Type B pancreatic cell (in vitro differentiated cells): ENCODE data around the gene PIP5K1B. TPM values are rescaled to one million over a fixed set of nuclear protein-coding genes. Genes with fewer than 3 reads are reported as not detected.

ENCODE experiments used
- DNase-seq: peaks from one replicate; pipeline ENCODE4 v3.0.0; 2021; ENCODE audit warnings: mixed read lengths; ENCODE audit not compliant: unreplicated experiment; ENCODE audit errors: extremely low spot score
- H3K27ac Mint-ChIP-seq: 2 replicates; pipeline ENCODE4 v1.8.0; 2021; ENCODE audit warnings: mild to moderate bottlenecking, mixed read lengths
- H3K27me3 Mint-ChIP-seq: 2 replicates; pipeline ENCODE4 v1.8.0; 2021; ENCODE audit warnings: mixed read lengths
- H3K36me3 Mint-ChIP-seq: 2 replicates; pipeline ENCODE4 v1.8.0; 2021; ENCODE audit warnings: mixed read lengths
- H3K4me1 Mint-ChIP-seq: one replicate; pipeline ENCODE4 v1.8.0; 2021; ENCODE audit warnings: mixed read lengths; ENCODE audit not compliant: unreplicated experiment
- H3K4me3 Mint-ChIP-seq: 2 replicates; pipeline ENCODE4 v1.8.0; 2021; ENCODE audit warnings: mild to moderate bottlenecking, mixed read lengths
- H3K9me3 Mint-ChIP-seq: 2 replicates; pipeline ENCODE4 v1.8.0; 2021; ENCODE audit warnings: mixed read lengths
- CTCF ChIP-seq: fragments of 200-600 bp; sonication (generic); conservative IDR thresholded peaks from 2 replicates; pipeline ENCODE4 v1.5.0; 2021; ENCODE audit warnings: antibody characterized with exemption, mild to moderate bottlenecking
- total RNA-seq: library from RNA; stranded (reverse); gene quantifications from 2 replicates; pipeline ENCODE4 v1.2.1, GENCODE V29; 2021; ENCODE audit warnings: low replicate concordance

PIP5K1B gene
- total RNA-seq, 1 donor from 2014 or later, result 9.8 TPM

DNA sequence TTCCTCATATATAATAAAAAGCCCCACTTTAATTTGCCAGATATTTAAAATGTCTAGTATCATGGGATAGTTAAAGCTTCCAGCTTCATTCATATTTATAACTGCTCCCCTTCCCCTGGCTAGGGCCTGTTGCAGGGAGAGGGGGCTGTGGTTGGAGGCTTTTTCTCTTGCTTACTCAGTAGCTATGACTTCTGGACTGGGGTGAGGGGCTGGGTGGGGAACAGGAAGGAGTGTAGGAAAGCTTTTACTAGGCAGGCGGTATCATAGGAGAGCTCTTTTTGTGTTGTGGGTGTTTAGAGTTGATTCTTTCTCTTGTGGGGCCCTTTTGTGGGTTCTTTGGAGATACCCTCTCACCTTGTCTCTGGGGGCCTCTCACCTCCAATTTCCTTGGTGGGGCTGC lies 39.4 kb downstream of the PIP5K1B start:
- H3K4me3 Mint-ChIP-seq, result no peak overlapping the region

GRCh38 chr9:68746525-68746924 lies 41.5 kb downstream of the PIP5K1B start:
- no peaks in the 10 kb centered on the region for H3K36me3 Mint-ChIP-seq
- no peak for TF ChIP-seq CTCF
- peak overlapping the region; percentile 70 for H3K4me3 Mint-ChIP-seq
- no peaks in the 10 kb centered on the region for H3K27me3 Mint-ChIP-seq
- peaks cover 27% of the 10 kb centered on the region for H3K4me1 Mint-ChIP-seq
- peak overlapping the region; percentile 94 for H3K27ac Mint-ChIP-seq
- no peak for DNase-seq
- no peaks in the 10 kb centered on the region for H3K9me3 Mint-ChIP-seq

More for the DNA sequence above, 39.4 kb downstream of the PIP5K1B start:
- Mint-ChIP-seq H3K9me3 (no peaks in the 10 kb centered on the region), H3K36me3 (no peaks in the 10 kb centered on the region), H3K4me1 (peaks cover 24% of the 10 kb centered on the region), H3K27ac (no peak overlapping the region), H3K27me3 (no peaks in the 10 kb centered on the region)
- TF ChIP-seq CTCF, result no peak
- DNase-seq, result no peak

- no peaks in the 10 kb centered on the region for H3K27me3 Mint-ChIP-seq
- peaks cover 29% of the 10 kb centered on the region for H3K4me1 Mint-ChIP-seq
- H3K9me3 Mint-ChIP-seq, result no peaks in the 10 kb centered on the region
- TF ChIP-seq CTCF, result no peak
- no peak for DNase-seq
- H3K36me3 Mint-ChIP-seq, result no peaks in the 10 kb centered on the region
- H3K4me3 Mint-ChIP-seq, result peak overlapping the region; percentile 70
- peak overlapping the region; percentile 94 for H3K27ac Mint-ChIP-seq
These were observed 42.0 kb downstream of the PIP5K1B start for GRCh38 chr9:68747043-68747533.

- no peak for DNase-seq
- H3K9me3 Mint-ChIP-seq, result no peaks in the 10 kb centered on the region
- no peaks in the 10 kb centered on the region for H3K36me3 Mint-ChIP-seq
- H3K27me3 Mint-ChIP-seq, result no peaks in the 10 kb centered on the region
- TF ChIP-seq CTCF, result no peak
- no peak overlapping the region for H3K4me3 Mint-ChIP-seq
- H3K4me1 Mint-ChIP-seq, result peaks cover 29% of the 10 kb centered on the region
- H3K27ac Mint-ChIP-seq, result peak overlapping the region; percentile 63
These were observed 44.1 kb downstream of the PIP5K1B start for GRCh38 chr9:68749135-68749534.

DNA sequence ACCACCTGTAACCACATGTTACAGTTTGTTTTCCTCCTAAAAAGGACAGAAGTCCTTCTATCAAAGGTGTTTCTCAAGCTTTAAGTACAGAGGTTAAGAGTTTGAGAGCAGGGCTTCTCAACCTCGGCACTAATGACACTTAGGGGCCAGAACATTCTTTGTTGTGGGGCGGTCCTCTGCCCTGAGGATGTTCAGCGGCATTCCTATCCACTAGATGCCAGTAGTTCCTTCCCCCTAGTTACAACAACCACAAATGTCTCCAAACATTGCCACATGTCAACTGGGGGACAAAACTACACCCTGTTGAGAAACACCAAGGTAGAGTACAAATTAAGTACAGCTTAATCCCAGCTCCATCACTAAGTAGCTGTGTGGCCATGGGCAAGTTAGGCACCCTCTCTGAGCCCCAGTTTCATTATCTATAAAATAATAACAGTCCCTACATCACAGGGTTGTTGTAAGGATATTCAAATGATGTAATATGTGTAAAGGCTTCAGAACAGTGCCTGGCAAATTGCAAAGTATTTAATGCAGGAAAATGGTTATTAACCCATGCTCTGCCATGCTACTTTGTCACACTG lies 44.6 kb downstream of the PIP5K1B start:
- no peaks in the 10 kb centered on the region for H3K36me3 Mint-ChIP-seq
- H3K27me3 Mint-ChIP-seq, result no peaks in the 10 kb centered on the region
- TF ChIP-seq CTCF, result no peak
- H3K9me3 Mint-ChIP-seq, result no peaks in the 10 kb centered on the region
- no peak overlapping the region for H3K4me3 Mint-ChIP-seq
- DNase-seq, result no peak
- H3K4me1 Mint-ChIP-seq, result peaks cover 29% of the 10 kb centered on the region
- peak overlapping the region; percentile 63 for H3K27ac Mint-ChIP-seq

DNA sequence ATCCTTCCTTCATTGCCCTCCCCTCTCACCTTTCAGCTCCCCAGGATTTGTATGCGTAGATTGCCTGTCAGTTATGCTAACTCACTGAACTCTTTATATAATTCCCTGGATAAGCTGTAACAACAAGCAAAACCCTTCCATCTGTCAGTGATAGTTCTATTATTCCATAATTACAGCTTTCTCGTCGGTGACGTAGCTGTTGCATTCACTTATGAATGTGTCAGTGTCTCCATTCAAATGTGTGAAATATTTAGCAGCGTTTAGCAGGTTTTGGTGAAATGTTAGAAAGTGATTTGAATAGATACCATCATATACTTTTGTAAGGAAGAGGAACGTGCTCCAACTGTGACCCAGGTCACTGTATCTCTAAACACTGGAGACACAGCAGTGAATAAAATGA lies 45.2 kb downstream of the PIP5K1B start:
- H3K4me3 Mint-ChIP-seq, result peak overlapping the region; percentile 2
- DNase-seq, result no peak
- no peaks in the 10 kb centered on the region for H3K27me3 Mint-ChIP-seq
- no peaks in the 10 kb centered on the region for H3K36me3 Mint-ChIP-seq
- H3K9me3 Mint-ChIP-seq, result no peaks in the 10 kb centered on the region
- peaks cover 29% of the 10 kb centered on the region for H3K4me1 Mint-ChIP-seq
- H3K27ac Mint-ChIP-seq, result peak overlapping the region; percentile 63
- TF ChIP-seq CTCF, result no peak
